HCT116 (cell line): Measurements from ENCODE around the gene TTC23. TPM values are rescaled to one million over a fixed set of nuclear protein-coding genes. Genes with fewer than 3 reads are reported as not detected.

Experiments used
- ATAC-seq: fragments of 200-7000 bp; cut with Tn5 transposase; 2 replicates; pipeline ENCODE4 v1.9.1; 2020; ENCODE audit warnings: mild to moderate bottlenecking, moderate library complexity
- BruUV-seq: library from RNA; stranded (reverse); fragments of 400-500 nt; replicated peaks from 2 replicates; lab custom pipeline; 2021; lab: Mats Ljungman, UMichigan
- CTCF ChIA-PET: fragments of 300-600 bp; sonication (Branson Sonifier 250); formaldehyde crosslinking; loops from one replicate; lab custom pipeline; 2021; ENCODE audit warnings: antibody characterized with exemption; lab: Charles Lee
- POLR2A ChIA-PET: fragments of 300-600, 350-600 bp; sonication (Branson Sonifier 250); formaldehyde crosslinking; loops from one replicate; lab custom pipeline; 2021; ENCODE audit warnings: antibody characterized with exemption; lab: Charles Lee
- RAD21 ChIA-PET, 2 experiments: fragments of 300-600 bp; sonication (Branson Sonifier 250); formaldehyde crosslinking; loops; one replicate each; lab custom pipeline; 2023; ENCODE audit warnings: low total read pairs in 2 of 2; ENCODE audit not compliant: uncharacterized antibody in 2 of 2, unreplicated experiment in 2 of 2, low non-redundant PET in 1 of 2; lab: Charles Lee
- DNase-seq: peaks from one replicate; pipeline ENCODE4 v3.0.0-alpha.2; 2010; ENCODE audit warnings: low read depth, low spot score
- H2AFZ ChIP-seq: fragments of 200-600 bp; shearing (Covaris generic), sonication (generic); 2 replicates; pipeline ENCODE4 v1.6.1; 2017; ENCODE audit warnings: low read depth, mixed run types, mixed read lengths, antibody characterized with exemption, low read length; ENCODE audit not compliant: poor library complexity, severe bottlenecking
- H3K27ac ChIP-seq: 2 replicates; pipeline ENCODE4 v1.5.1; 2012; ENCODE audit warnings: low read depth, low read length
- H3K27me3 ChIP-seq: fragments of 200-600 bp; sonication (generic); 2 replicates; pipeline ENCODE4 v1.6.1; 2016; ENCODE audit warnings: mixed run types, low read length, mixed read lengths; ENCODE audit not compliant: insufficient read depth
- H3K36me3 ChIP-seq, 2 experiments: fragments of 200-500 bp in 1 of 2; fragments of 200-600 bp in 1 of 2; sonication (Bioruptor generic) in 1 of 2; sonication (generic) in 1 of 2; 2 replicates each; pipeline versions ENCODE4 v1.5.1 to v1.6.1; 2014 to 2016; ENCODE audit warnings: low read length in 2 of 2, inconsistent platforms in 1 of 2, mixed read lengths in 1 of 2, mixed run types in 1 of 2; ENCODE audit not compliant: insufficient read depth in 2 of 2, control insufficient read depth in 1 of 2
- H3K4me1 ChIP-seq, 2 experiments: fragments of 200-600 bp in 1 of 2; sonication (generic) in 1 of 2; 2 replicates each; pipeline versions ENCODE4 v1.5.1 to v1.6.1; 2012 to 2017; ENCODE audit warnings: low read length in 2 of 2, inconsistent platforms in 1 of 2, mild to moderate bottlenecking in 1 of 2, mixed read lengths in 1 of 2, mixed run types in 1 of 2, moderate library complexity in 1 of 2; ENCODE audit not compliant: insufficient read depth in 2 of 2, control insufficient read depth in 1 of 2
- H3K4me2 ChIP-seq: fragments of 200-600 bp; sonication (generic); 2 replicates; pipeline ENCODE4 v1.6.1; 2017; ENCODE audit warnings: mixed run types, low read length, mixed read lengths
- H3K4me3 ChIP-seq, 2 experiments: fragments of 200-600 bp in 1 of 2; sonication (generic) in 1 of 2; replicated peaks in 1 of 2; 2 replicates each; pipeline ENCODE4 v1.5.1; 2011 to 2016; ENCODE audit warnings: low read length in 2 of 2, control low read depth in 1 of 2, low read depth in 1 of 2, mild to moderate bottlenecking in 1 of 2, mixed read lengths in 1 of 2, mixed run types in 1 of 2
- H3K79me2 ChIP-seq: fragments of 200-600 bp; sonication (generic); 2 replicates; pipeline ENCODE4 v1.6.1; 2017; ENCODE audit warnings: mild to moderate bottlenecking, mixed run types, low read length, moderate library complexity, mixed read lengths; ENCODE audit not compliant: insufficient read depth
- H3K9ac ChIP-seq: fragments of 200-600 bp; sonication (generic); 2 replicates; pipeline ENCODE4 v1.6.1; 2016; ENCODE audit warnings: low read length, mixed read lengths
- H3K9me2 ChIP-seq: fragments of 200-600 bp; sonication (generic), shearing (Covaris generic); 2 replicates; pipeline ENCODE4 v1.6.1; 2017; ENCODE audit warnings: mixed run types, mild to moderate bottlenecking, moderate library complexity; ENCODE audit not compliant: insufficient read depth
- H3K9me3 ChIP-seq, 2 experiments: fragments of 200-500 bp in 1 of 2; fragments of 200-600 bp in 1 of 2; sonication (Bioruptor generic) in 1 of 2; sonication (generic) in 1 of 2; 2 replicates each; pipeline ENCODE4 v1.6.1; 2014 to 2017; ENCODE audit warnings: low read length in 2 of 2, mixed read lengths in 2 of 2, inconsistent platforms in 1 of 2, low read depth in 1 of 2, mild to moderate bottlenecking in 1 of 2, mixed run types in 1 of 2, moderate library complexity in 1 of 2; ENCODE audit not compliant: control insufficient read depth in 1 of 2, insufficient read depth in 1 of 2
- H4K20me1 ChIP-seq: fragments of 200-600 bp; sonication (generic), shearing (Covaris generic); 2 replicates; pipeline ENCODE4 v1.6.1; 2017; ENCODE audit warnings: mixed run types, mild to moderate bottlenecking, moderate library complexity; ENCODE audit not compliant: insufficient read depth
- CEBPB ChIP-seq: IDR thresholded peaks from 2 replicates; pipeline ENCODE4 v1.6.1; 2012; ENCODE audit warnings: low read depth
- EGR1 ChIP-seq: IDR thresholded peaks from 2 replicates; pipeline ENCODE4 v1.6.1; 2012; ENCODE audit warnings: low read depth
- ELF1 ChIP-seq: IDR thresholded peaks from 2 replicates; pipeline ENCODE4 v1.6.1; 2012; ENCODE audit warnings: low read depth, borderline replicate concordance
- EZH2 ChIP-seq: fragments of 200-600 bp; sonication (generic); IDR thresholded peaks from 2 replicates; pipeline ENCODE4 v1.6.1; 2017; ENCODE audit warnings: antibody characterized with exemption, mixed run types
- EZH2phosphoT487 ChIP-seq: fragments of 200-600 bp; IDR thresholded peaks from 2 replicates; pipeline ENCODE4 v1.6.1; 2018; ENCODE audit warnings: antibody characterized with exemption, borderline replicate concordance
- FOSL1 ChIP-seq: IDR thresholded peaks from 2 replicates; pipeline ENCODE4 v1.6.1; 2012; ENCODE audit warnings: low read depth
- JUND ChIP-seq: IDR thresholded peaks from 2 replicates; pipeline ENCODE4 v1.6.1; 2012
- POLR2A ChIP-seq: IDR thresholded peaks from 2 replicates; pipeline ENCODE4 v1.7.0; 2011; ENCODE audit warnings: borderline replicate concordance; ENCODE audit not compliant: insufficient read depth, insufficient read length; ENCODE audit errors: extremely low read depth
- POLR2AphosphoS5 ChIP-seq: IDR thresholded peaks from 2 replicates; pipeline ENCODE4 v1.6.1; 2011; ENCODE audit warnings: mild to moderate bottlenecking, low read depth, low read length, moderate library complexity
- RAD21 ChIP-seq: IDR thresholded peaks from 2 replicates; pipeline ENCODE4 v1.6.1; 2012; ENCODE audit warnings: low read depth, mild to moderate bottlenecking
- REST ChIP-seq: IDR thresholded peaks from 2 replicates; pipeline ENCODE4 v1.6.1; 2012; ENCODE audit warnings: low read depth
- SIN3A ChIP-seq: IDR thresholded peaks from 2 replicates; pipeline ENCODE4 v1.6.1; 2012; ENCODE audit warnings: low read depth
- SP1 ChIP-seq: IDR thresholded peaks from 2 replicates; pipeline ENCODE4 v1.6.1; 2012; ENCODE audit warnings: low read depth
- SRF ChIP-seq: IDR thresholded peaks from 2 replicates; pipeline ENCODE4 v1.6.1; 2012; ENCODE audit warnings: low read depth
- YY1 ChIP-seq: IDR thresholded peaks from 2 replicates; pipeline ENCODE4 v1.6.1; 2011; ENCODE audit warnings: low read length, low read depth, moderate library complexity, mild to moderate bottlenecking; ENCODE audit not compliant: insufficient replicate concordance; ENCODE audit errors: extremely low read depth
- ZBTB33 ChIP-seq: IDR thresholded peaks from 2 replicates; pipeline ENCODE4 v1.6.1; 2011; ENCODE audit warnings: mild to moderate bottlenecking, low read length, moderate library complexity; ENCODE audit not compliant: insufficient replicate concordance; ENCODE audit errors: extremely low read depth
- ZFX ChIP-seq: fragments of 450-650 bp; IDR thresholded peaks from 2 replicates; pipeline ENCODE4 v1.6.1; 2017
- ZNF274 ChIP-seq: fragments of 200-500 bp; sonication (Bioruptor generic); IDR thresholded peaks from 2 replicates; pipeline ENCODE4 v1.6.1; 2014; ENCODE audit warnings: mild to moderate bottlenecking, low read depth, low read length, inconsistent platforms
- intact Hi-C: fragments of 100-400 bp; cut with micrococcal nuclease; formaldehyde crosslinking; loops from 2 replicates; pipeline ENCODE4 v1.10.0; 2022
- total RNA-seq: library from RNA; stranded (reverse); gene quantifications from one replicate; pipeline ENCODE4 v1.2.1, GENCODE V29; 2021; ENCODE audit not compliant: unreplicated experiment
- TF ChIP-seq, protein P1 (sequence below), 3 experiments: fragments of 200-600 bp in 1 of 3; sonication (generic) in 1 of 3; IDR thresholded peaks in 2 of 3; conservative IDR thresholded peaks in 1 of 3; 2 replicates each; pipeline ENCODE4 v1.5.1; 2012 to 2017; ENCODE audit warnings: low read depth in 2 of 3, low read length in 2 of 3, antibody characterized with exemption in 1 of 3, borderline replicate concordance in 1 of 3, control low read depth in 1 of 3, mild to moderate bottlenecking in 1 of 3, mixed read lengths in 1 of 3, mixed run types in 1 of 3, moderate library complexity in 1 of 3; ENCODE audit not compliant: insufficient read depth in 1 of 3

Gene TTC23
- total RNA-seq, 1 experiment from 2014 or later, result 10.2 TPM

- TF ChIP-seq ZBTB33, result no peak
Measured at GRCh38 chr15:99248000-99248715, 1.2 kb downstream of the TTC23 start (continued).

DNA sequence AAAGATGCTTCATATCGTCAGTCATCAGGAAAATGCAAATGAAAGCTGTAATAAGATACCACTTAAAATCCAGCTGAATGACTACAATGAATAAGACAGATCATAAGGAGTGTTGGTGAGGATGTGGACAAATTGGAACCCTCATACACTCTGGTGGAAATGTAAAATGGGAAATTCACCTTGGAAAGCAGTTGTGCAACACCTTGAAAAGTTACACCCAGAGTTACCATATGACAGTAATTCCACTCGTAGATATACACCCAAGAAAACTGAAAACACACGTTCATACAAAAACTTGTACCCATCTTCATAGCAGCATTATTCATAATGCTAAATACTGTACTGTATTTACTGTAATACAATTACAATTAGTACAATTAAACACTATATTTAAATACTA is 2.3 kb downstream of the TTC23 start:
- RAD21 ChIA-PET, result no interaction called here
- Histone ChIP-seq H3K27ac (no peak overlapping the region), H3K36me3 (no peaks in the 10 kb centered on the region), H3K9ac (no peak overlapping the region), H3K79me2 (peaks cover 16% of the 10 kb centered on the region), H3K9me2 (no peaks in the 10 kb centered on the region), H3K4me3 (no peak overlapping the region), H3K4me1 (peaks cover 7 to 21% of the 10 kb centered on the region in 2 experiments; a peak in 3 of 4 replicates), H3K27me3 (no peaks in the 10 kb centered on the region), H2AFZ (no peak overlapping the region), H3K9me3 (no peaks in the 10 kb centered on the region), H3K4me2 (no peak overlapping the region), H4K20me1 (no peaks in the 10 kb centered on the region)
- intact Hi-C loops, result no loop called here
- BruUV-seq, result no TSS peak
- CTCF ChIA-PET, result no interaction called here
- ATAC-seq, result no peak
- DNase-seq, result no peak
- POLR2A ChIA-PET, result no interaction called here
- TF ChIP-seq, protein P1, sequence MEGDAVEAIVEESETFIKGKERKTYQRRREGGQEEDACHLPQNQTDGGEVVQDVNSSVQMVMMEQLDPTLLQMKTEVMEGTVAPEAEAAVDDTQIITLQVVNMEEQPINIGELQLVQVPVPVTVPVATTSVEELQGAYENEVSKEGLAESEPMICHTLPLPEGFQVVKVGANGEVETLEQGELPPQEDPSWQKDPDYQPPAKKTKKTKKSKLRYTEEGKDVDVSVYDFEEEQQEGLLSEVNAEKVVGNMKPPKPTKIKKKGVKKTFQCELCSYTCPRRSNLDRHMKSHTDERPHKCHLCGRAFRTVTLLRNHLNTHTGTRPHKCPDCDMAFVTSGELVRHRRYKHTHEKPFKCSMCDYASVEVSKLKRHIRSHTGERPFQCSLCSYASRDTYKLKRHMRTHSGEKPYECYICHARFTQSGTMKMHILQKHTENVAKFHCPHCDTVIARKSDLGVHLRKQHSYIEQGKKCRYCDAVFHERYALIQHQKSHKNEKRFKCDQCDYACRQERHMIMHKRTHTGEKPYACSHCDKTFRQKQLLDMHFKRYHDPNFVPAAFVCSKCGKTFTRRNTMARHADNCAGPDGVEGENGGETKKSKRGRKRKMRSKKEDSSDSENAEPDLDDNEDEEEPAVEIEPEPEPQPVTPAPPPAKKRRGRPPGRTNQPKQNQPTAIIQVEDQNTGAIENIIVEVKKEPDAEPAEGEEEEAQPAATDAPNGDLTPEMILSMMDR (IDR thresholded peaks at IDR 0.05 in 2 of 3, conservative IDR thresholded peaks at IDR 0.05 in 1 of 3; ENCODE audit: borderline replicate concordance in 1 of 3, insufficient read depth in 1 of 3, low read depth in 2 of 3, low read length in 2 of 3), result no peak
- TF ChIP-seq ELF1, result no peak
- no peak for TF ChIP-seq FOSL1
- no peak for TF ChIP-seq ZNF274
- TF ChIP-seq REST, result no peak
- no peak for TF ChIP-seq SRF
- TF ChIP-seq SIN3A, result no peak
- TF ChIP-seq RAD21, result no peak
- no peak for TF ChIP-seq ZFX
- TF ChIP-seq POLR2A, result no peak
- no peak for TF ChIP-seq JUND
- TF ChIP-seq EGR1, result no peak
- no peak for TF ChIP-seq EZH2phosphoT487
- no peak for TF ChIP-seq CEBPB
- TF ChIP-seq YY1, result no peak
- TF ChIP-seq POLR2AphosphoS5, result no peak
- TF ChIP-seq EZH2, result no peak
- TF ChIP-seq SP1, result no peak
